Measurements from ENCODE around the gene KRABD2.
"Not testable (repeated sequence)": the region's sequence is repeated elsewhere in the genome, so short reads cannot be mapped to it uniquely, and the experiment has no call there.

Gene KRABD2

DNA sequence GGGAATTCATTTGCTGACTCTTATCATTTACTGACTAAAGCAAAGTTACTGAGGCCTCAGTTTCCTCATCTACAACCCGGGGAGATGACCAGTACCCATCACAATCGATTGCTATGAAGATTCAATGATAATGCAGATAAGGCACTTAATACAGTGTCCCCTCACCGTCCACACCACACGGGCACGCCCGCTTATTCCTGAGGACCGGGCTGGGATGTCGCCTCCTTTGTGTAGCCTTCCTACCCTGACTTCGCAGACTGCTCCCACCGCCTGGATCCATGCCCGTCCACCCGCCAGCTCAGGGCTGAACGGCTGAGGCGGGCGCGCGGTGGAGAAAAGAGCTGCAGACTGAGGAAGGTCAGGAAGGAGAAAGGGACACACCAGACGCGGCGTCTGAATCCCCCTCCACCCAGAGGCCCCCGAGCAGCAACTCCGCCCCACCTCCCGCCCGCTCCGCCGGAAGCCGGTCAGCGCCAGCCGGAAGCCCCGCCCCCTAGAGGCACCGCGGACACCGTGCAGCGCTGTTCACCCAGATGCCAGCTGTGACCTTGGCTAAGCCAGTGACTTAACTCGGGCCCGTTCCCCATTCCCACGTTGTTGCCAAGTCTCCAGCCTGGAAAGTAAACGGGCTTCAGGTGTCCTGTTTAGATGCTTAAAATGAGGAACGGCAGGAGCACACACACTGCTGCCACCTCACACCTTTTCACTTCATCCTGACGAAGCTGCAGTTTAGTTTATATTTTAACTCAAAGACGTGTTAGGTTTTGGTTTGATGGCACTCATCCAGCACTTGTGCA, at the start of gene KRABD2:
Gene KRABD2, minus strand, starts transcription at position 434 of the 797 bp plus-strand sequence.
- peak; percentile 72 to 91 for DNase-seq

DNA sequence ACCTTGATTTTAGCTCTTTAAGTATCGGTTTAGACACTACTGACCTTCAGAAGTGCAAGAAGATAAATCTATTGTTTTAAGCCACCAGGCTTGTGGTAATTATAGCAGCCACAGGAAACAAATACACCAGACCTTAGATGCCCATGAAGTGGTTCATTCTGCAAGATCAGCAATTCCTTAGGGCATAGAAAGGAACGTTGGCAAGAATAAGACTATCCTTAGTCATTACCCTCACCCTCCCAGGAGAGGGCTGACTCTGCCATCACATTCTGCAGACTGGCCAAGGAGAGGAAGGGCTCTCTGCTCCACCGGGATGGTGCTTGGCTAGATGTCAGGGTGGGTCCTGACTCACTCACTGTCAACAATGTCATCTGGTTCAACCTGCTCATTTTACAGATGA, 45.1 kb upstream of the KRABD2 start:
- DNase-seq = no peak

DNA sequence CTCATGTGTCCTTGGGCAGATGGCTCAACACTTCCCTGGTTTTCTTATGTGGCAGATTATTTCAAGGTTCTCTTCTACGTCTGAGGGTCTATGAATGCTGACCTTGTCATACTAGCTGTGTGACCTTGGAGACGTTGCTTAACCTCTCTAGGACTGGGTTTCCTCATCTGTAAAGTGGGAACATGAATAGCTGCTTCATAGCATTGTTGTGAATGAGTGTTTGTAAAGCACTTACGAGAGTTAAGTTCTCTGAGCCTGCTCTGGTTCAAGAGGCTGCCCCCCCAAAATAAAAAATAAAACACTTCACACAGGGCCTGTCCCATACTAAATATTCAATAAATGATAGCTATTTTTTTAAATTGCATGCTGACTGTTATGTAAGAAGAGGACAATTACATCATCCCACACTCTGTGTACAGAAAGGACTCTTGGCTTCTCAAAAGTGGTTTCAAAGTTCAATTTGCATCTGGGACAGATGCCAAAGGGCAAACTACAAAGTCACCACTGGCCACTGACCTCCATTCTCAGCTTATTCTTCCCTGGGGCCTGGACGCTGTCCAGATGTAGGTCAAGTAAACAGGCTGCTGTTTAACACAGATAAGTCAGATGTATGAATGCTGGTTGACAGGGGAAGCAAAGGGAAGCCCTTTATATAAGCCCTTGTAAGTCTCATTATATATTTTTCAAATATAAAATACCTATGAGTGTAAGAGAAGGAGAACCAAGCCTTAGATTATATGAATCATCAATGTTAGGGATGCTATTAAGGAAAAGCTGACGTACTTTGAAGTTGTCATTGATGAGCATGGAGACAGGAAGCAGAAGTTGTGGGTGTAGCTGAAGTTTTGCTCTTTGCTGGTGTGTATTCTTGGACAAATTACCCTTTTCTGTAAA, 43.8 kb upstream of the KRABD2 start:
- DNase-seq = no peak

DNA sequence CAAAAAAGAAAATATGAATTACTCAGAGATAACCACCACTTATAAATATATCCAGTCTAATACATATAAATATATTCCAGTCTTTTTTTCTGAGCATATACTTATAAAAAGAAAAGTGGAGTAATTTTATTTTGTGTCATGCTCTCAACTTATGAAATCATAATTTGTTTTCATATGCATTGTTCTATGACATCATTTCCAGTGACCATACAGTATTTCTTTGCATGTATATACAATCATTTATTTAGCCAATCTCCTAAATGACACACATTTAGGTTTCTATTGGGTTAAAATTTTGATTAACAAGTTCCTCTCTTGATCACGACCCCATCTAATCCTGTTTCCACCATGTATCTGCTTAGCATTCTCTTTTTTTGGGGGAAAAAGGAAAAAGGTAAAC, 42.8 kb upstream of the KRABD2 start:
- DNase-seq = no peak

DNA sequence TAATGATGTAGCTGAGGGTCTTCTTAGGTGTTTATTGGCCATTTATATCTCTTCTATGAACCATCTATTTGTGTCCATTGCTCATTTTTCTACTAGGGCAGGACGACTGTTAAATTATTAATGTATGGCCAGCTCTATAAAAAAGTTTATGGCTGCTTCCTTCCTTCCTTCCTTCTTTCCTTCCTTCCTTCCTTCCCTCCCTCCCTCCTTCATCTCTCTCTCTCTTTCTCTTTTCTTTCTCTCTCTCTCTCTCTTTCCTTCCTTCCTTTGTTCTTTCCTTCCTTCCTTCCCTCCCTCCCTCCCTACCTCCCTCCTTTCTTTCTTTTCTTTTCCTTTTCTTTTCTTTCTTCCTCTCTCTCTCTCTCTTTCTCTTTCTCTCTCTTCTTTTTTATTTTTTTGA, 42.0 kb upstream of the KRABD2 start:
- no peak for DNase-seq

DNA sequence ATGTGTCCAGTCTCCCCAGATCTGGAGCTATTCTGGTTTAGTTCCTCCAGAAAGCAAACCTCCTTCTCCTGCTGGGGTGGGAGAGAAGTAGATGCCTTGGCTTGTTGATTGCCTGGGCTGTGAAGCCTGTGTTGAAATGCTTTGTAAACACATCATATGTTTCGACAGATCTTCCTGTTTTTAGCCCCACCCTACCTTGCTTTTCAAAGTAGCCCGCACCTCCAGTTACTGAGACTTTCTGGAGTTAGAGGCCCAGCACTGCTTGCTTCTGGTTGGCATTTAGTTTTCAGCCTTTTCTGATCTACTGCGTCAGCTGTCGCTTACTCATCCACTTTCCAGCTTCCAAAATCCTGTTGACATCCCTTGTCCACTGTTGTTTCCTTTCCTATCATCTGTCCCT, 41.3 kb upstream of the KRABD2 start:
- no peak for DNase-seq

DNA sequence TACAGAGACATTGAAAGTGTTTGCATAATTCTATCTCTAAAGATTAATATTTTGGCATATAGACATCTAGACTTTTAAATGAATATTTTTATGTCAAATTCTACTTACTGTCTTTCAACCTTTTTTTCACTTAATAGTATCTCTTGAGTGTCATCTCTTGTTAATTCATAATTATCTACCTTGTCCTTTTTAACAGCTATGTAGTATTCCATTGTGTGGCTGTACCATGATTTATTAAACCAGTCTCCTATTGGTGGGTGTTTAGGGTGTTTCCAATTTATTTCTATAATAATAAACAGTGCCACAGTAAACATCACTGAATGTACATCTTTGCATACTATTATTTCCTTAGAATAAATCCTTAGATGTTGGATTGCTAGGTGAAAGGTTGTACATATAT, 37.4 kb upstream of the KRABD2 start:
- no peak for DNase-seq

DNA sequence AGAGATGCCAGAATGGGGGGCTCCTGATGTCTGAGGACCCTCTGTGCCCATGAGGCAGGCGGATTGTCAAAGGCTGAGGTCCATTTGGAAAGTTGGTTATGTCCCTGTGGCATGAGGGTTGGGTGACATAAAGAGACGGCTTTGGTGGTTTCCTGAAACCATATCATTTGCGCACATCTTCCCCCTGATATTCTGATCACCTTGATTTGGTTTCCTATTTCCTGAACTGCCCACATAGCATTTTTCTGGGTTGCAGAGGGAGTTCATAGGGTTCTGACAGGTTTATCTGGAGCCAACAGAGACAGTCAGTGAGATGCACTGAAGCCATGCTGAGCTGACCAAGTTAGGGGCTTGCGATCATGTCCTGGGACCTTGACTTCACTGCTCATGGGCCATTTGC, 36.8 kb upstream of the KRABD2 start:
- DNase-seq = no peak

DNA sequence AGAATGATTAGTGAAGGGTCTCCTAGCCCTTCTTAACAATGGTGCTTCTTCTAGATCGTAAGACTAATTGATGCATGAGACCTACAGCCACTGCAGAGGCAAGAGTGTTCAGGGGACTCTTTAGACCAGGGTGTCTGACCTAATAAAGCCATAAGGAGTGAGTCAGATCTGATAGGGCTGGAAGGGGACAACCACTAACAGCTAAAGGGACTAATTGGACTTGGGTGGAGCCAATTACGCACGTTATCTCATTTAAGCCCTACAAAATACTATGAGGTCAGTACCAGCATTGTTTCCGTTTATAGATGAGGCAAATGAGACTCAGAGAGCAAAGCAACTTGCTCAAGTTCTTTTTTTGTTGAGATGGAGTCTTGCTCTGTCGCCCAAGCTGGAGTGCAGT, 35.6 kb upstream of the KRABD2 start:
- DNase-seq = no peak

DNA sequence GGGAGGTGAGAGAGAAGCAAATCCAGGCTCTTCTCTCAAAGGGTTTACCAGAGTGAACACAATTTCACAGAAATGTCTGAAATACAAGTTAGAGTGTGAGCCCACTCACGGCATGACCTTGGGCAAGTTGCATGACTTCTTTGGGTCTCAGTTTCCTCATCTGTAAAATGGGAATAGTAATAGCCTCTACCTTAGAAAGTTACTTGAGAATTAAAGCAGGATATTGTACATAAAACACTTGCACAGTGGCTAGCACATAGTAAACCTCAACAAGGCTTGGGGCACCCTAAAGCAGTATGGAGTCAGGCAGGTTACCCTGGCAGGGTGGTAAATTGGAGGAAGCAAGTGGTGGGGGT, 34.4 kb upstream of the KRABD2 start:
- DNase-seq = no peak

DNA sequence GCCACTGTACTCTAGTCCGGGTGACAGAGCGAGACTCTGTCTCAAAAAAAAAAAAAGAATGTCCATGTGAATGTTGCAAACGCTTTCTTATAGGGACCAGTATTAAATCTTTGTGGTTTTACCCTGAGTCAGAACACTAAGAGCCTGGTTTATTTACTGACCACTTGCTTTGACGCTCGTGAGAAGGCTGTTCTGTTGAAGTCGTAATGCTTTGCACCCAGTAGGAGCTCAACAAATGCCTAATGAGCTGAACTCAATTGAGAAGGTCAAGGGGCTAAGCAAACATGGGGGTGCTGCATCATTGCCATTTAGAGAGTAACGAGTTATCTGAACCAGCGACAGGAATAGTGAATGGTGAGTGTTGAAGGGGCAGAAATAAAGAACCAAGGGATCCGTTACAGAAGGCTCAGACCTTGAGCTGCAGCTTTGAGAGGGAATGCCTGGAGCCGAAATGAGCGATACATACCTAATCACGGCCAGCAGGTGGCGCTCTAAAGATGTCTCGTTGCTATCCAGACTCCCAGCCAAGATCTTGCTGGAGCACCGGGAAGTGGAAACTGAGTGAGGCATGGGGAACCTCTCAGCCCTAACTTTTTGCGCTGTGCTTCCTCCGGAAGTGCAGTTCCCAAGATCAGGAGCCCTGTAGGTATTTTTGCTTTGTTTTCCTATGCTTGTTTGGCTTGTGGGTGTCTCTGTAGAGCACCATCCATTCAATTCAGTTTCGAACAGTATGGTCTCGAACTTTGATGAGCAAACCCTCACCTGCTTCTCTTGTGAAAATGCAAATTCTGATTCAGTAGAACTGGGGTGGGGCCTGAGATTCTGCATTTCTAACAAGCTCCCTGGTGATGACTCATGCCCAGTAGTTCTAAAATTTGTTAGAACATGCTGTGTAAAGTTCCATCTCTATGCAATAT, 33.7 kb upstream of the KRABD2 start:
- peak; percentile 50 to 89 for DNase-seq

DNA sequence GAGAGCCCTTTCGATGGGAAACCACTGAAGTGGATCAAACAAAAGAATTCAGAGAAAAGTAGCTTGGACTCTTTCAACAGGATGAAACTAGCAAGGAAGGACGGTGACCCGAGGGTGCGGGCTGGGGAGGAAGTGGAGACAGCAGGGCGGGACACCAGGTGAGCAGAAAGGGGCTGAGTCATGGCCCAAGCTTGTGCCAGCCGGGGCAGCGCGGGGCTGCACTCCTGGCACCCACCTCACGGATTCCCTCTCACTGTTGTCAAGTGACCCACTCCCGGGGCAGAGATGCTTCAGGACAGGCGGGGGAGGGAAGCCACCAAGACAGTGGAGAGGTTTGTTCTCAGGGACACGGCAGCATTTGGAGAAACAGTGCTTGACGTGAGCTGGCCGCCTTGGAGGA, 31.9 kb upstream of the KRABD2 start:
- no peak for DNase-seq

DNA sequence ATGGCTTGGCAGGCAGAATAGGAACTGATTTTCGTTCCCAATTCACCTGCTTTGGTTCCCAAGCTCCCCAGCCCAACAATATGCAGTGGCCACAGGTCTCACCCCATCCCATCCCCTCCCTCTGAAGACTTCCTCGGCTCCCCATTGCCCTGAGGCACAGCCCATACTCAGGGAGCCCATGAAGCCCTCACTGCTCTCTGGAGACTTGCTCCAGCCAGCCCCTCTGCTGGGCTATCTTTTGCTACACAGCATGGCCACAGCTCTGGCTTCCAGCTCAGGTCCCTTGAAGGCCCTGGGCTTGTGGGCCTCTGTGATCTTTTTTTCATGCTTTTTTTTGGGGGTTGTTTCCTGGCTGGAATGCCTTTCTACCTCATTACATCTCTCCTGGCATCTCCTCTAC, 29.7 kb upstream of the KRABD2 start:
- DNase-seq = no peak

DNA sequence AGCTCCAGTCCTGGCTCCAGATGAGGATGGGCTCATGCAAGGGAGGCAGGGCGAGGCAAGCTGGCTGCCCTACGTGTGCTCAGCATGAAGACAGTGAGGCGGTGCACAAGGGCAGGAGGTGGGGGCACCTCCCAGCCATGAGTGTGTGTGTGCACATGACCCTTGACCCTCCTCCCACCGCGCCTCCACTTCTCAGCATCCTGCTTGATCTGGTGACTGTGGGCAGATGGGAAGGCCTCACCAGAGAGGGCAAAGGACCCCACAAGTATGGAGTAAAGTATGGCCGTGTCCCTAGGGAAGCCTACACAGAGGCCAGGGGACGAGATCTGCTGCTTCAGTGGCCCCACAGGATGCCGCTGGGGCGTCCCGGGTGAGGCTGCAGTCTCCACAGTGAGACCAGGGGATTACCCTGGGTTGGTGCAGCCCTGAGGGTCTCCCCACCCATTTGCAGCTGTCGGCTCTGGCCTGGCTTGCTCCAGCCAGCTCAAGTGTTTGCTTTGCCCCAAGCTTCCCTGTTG, 29.1 kb upstream of the KRABD2 start:
- no peak for DNase-seq

DNA sequence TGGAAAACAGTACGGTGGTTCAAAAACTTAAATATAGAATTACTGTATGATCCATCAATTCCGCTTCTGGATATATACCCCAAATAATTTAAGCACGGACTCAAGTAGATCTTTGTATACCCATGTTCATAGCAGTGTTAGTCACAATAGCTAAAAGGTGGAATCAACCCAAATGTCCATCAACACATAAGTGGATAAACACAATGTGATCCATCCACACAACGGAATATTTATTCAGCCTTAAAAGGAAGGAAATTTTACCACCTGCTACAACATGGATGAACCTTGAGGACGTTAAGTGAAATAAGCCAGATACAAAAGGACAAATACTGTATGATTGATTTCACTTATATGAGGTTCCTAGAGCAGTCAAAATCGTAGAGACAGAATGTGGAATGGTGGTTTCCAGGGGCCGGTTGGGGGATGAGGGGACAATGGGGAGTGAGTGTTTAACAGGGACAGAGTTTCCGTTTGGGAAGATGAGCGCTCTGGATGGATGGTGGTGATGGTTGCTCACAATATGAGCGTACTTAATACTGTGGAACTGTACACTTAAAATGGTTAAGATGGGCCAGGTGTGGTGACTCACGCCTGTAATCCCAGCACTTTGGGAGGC, 26.5 kb upstream of the KRABD2 start:
- DNase-seq = no peak

DNA sequence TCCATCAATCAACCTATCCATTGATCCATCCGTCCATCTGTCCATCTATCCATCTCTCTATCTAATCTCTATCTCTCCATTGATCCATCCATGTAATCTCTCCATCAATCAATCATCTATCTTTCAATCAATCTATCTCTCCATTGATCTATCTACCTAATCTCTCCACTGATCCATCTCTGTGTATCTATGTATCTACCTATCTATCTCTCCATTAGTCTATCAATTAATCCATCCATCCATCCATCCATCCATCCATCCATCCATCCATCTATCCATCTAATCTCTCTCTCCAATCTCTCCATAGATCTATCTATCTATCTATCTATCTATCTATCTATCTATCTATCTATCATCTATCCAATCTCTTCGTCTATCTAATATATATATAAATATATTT, 24.6 kb upstream of the KRABD2 start:
- no peak for DNase-seq

DNA sequence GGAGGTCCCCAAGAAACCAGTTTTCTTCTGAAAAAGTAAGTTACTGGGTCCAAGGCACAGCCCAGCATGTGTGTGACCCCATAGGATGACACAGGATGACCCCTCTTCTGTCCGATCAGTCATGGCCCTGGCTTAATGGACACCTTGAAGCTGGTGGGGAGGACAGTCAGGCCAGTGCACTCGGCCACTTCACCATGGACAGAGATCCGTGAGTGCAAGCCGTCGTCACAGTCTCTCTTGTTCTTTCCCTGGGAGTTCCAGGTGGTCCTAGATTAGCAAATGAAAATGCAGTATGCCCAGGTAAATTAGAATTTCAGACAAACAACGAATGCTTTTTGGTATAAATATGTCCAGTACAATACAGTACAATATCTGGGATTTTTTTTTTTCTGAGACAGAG, 22.5 kb upstream of the KRABD2 start:
- DNase-seq = no peak

DNA sequence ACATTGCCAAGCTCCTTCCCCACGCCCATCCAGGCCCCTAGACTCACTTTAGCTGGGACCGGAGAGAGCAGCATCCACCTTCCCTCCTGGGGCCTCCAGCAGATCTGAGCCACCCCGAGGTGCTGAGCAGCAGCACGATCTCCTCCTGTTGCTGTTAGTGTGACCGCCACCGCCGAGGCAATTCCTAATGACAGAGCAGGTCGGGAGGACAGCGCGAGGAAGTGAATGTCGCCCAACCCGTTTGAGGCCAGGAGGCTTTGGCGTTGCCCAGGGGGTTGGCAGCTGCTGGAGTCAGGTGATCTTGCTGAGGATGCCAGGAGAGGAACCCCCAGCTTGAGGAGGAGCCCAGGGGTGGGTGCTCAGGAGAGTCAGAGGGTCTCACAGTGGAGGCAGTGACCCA, 21.1 kb upstream of the KRABD2 start, which contains the start of gene RNF222:
Gene RNF222, minus strand, starts transcription at position 192 of the 400 bp plus-strand sequence. CDS start 4,366 bp downstream, outside the sequence.
- DNase-seq = no peak

DNA sequence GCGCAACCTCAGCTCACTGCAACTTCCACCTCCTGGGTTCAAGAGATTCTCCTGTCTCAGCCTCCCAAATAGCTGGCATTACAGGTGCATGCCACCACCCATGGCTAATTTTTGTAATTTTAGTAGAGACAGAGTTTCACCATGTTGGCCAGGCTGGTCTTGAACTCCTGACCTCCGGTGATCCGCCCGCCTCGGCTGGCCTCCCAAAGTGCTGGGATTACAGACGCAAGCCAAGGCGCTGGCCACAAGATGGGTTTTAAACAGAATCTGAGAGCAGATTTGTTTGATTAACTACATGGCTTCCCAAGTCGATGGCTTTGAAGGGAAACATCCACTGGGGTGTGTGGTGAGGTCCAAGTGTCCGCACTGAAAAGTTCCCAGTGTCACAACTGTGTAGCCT, 18.0 kb upstream of the KRABD2 start:
- DNase-seq = not testable (repeated sequence)

DNA sequence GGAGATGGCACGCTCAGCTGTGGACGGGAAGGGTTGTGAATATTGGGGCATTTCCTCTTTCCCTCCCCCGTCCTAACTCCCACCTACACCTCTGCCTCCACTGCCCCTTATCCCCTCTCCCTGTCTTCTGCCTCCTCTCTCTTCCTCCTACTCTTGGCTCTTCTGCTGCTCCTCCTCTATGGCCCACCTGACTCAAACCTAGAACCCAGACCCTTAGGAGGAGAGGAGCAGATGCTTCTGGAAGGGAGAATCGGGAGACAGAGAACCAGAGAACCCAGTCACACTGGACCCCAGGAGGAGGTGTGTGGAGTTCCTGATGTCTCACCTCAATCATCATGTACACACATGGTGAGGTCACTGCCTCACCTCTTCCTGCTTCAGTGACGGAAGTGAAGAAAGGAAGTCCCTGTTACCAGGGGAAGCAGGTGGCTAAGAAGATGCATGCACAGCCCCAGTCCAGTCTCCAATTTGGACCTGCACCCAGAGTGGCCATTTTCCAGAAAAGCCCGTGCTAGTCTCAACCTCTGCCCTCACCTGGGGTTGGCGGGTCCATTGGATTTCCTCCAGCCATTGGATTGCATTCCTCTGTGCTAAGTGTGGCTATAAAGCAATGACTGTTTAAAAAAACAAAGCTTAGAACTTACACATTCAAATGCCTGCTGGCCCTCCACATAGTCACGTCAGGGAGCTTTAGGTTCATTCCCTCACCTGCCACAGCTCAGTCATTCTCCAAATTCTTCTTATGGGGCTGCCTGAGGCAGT, 17.1 kb upstream of the KRABD2 start:
- DNase-seq = no peak

DNA sequence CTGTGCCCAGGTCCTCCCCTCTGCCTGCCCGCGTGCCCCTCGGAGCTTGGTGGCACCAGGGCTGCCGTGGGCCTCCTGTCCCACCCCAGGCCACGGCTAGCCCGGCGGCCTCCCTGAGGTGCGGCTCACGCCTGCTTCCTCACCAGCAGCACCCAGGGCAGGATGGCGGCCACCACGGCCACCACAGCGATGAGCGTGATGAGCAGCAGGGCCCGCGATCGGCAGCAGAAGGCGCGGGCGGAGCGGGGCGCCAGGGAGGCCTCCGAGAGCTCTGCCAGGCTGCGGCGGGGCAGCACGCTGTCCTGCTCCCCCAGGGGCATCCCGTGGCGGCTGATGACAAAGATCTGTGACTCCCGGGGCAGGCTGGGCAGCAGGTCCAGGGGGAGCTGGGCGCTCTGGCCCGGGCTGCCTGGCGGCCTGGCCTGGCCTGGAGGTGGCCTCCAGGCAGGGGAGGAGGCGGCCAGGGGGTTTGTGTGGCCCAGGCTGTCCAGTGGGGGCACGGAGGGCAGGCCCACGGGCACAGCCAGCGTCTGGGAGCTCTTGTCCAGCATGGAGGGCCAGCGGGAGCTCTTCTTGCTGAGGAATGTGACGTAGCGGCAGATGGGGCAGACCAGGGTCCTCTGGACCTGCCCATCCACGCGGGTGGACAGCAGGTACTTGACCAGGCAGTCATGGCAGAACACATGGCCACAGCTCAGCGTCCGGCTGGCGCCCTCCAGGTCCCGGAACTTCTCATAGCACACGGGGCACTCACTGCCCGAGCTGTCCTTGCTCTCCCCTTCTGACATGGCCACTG, 16.4 kb upstream of the KRABD2 start:
- no peak for DNase-seq

Measured in NCI-H446 (cell line).